ENCODE data around the gene ADGRL2.

DNA sequence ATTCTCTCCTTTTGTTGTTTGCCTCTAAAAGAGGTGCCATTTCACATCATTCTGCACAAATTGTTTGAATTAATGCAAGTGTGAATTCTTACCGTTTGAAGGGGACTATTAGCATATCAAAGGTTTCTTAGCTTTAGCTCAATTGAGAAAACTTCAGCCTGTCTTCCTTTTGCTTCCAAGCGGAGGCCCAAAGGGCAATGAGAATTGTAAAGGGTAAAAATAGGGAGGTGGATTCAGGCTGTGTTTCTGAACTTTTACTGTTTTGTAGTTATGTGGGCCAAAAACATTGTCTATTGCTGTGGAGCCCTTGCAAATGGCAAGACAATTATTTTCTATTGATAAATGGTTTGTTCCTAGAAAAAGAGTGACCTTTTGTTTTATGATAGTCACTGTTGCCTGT, 3.6 kb downstream of the ADGRL2 start:
- TF ChIP-seq, protein P1, sequence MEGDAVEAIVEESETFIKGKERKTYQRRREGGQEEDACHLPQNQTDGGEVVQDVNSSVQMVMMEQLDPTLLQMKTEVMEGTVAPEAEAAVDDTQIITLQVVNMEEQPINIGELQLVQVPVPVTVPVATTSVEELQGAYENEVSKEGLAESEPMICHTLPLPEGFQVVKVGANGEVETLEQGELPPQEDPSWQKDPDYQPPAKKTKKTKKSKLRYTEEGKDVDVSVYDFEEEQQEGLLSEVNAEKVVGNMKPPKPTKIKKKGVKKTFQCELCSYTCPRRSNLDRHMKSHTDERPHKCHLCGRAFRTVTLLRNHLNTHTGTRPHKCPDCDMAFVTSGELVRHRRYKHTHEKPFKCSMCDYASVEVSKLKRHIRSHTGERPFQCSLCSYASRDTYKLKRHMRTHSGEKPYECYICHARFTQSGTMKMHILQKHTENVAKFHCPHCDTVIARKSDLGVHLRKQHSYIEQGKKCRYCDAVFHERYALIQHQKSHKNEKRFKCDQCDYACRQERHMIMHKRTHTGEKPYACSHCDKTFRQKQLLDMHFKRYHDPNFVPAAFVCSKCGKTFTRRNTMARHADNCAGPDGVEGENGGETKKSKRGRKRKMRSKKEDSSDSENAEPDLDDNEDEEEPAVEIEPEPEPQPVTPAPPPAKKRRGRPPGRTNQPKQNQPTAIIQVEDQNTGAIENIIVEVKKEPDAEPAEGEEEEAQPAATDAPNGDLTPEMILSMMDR (conservative IDR thresholded peaks at IDR 0.05): no peak
- no peak for TF ChIP-seq ZFX (IDR thresholded peaks at IDR 0.05)

All from C4-2B (cell line).